ENCODE data around the gene PRDM16. TPM values are rescaled to one million over a fixed set of nuclear protein-coding genes. Genes with fewer than 3 reads are reported as not detected.
"Not testable (repeated sequence)": the region's sequence is repeated elsewhere in the genome, so short reads cannot be mapped to it uniquely, and the experiment has no call there.

The PRDM16 gene
- total RNA-seq, 2 donors from 2014 or later = not detected

DNA sequence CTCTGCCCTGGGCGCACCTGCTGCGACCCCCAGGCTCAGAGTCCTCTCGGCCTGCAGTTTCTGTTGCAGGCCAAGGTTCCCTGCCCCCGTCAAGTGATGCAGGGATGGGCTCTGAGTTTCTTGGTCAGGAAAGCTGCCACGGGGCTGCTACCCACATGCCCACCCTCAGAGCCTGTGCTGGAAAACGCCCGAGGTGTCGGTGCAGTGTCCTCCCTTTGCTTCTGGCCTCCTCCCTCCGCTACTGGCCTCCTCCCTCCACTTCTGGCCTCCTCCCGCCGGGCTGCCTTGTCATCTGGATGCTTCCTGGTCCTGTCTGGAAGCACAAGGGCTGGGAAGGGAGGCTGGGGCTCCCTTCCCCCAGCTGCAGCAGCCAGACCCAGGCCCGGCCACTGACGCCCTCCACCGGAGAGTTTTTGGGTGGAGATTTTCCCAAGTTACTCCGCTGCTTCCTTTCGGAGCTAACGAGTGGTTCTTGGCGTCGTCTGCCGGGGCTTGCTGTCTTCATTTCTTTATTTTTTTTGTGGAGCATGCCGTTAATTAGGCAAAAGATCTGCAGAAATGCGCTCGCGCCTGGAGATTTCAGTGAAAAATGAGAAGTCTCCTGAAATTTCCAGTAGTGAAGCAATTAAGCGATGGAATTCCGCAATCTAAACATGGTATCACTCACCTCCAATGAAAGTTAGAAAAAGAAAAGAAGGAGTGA is 17.4 kb downstream of the PRDM16 start:
- Mint-ChIP-seq H3K27me3 (no peaks in the 10 kb centered on the region), H3K4me3 (no peak overlapping the region), H3K27ac (no peak overlapping the region), H3K4me1 (no peaks in the 10 kb centered on the region), H3K9me3 (no peaks in the 10 kb centered on the region), H3K36me3 (ENCODE audit: low read depth) (no peaks in the 10 kb centered on the region)
- no peak for ATAC-seq (replicated peaks)

DNA sequence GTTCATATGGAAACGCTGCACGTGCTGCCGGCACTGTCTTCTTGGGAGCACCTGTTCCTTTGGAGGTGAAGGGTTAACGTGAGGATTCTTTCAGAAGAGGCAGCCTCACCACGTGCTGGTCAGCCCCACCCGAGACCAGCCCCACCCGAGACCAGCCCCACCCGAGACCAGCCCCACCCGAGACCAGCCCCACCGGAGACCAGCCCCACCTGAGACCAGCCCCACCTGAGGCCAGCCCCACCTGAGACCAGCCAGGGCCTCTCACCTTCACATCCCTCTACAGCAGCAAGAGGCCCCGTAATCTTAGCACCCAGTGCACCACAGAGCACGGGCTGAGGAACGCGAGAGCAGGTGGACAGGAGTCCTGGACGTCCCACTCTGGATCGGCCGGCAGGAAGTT is 18.0 kb downstream of the PRDM16 start:
- H3K27ac Mint-ChIP-seq = no peak overlapping the region
- ATAC-seq (replicated peaks) = no peak
- H3K27me3 Mint-ChIP-seq = no peaks in the 10 kb centered on the region
- no peaks in the 10 kb centered on the region for H3K36me3 Mint-ChIP-seq (ENCODE audit: low read depth)
- H3K4me3 Mint-ChIP-seq = no peak overlapping the region
- H3K9me3 Mint-ChIP-seq = no peaks in the 10 kb centered on the region
- no peaks in the 10 kb centered on the region for H3K4me1 Mint-ChIP-seq

DNA sequence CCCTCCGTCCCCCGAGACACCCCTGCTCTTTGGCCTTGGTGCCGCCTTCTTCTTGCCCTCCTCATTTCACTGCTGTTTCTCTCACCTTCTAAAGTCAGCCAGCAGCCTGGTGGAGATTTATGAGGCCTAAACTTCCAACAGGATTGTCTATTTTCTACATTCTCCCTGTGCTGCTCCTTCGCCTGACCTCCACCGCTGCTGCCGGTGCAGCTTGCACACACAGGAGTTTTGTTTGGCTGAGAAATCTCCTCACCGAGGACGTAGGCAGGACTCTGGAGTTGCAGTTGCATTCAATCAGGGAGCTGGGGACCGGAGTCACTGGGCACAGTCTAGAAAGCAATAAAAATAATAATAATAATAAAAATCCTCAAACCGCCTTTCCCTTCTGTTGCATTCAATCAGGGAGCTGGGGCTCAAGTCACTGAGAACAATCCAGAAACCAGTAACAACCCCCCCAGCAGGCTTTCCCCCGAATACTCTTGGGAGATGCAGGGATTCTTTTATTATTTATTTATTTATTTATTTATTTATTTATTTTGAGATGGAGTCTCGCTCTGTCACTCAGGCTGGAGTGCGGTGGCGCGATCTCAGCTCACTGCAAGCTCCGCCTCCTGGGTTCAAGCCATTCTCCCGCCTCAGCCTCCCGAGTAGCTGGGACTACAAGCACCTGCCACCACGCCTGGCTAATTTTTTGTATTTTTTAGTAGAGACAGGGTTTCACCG is 19.1 kb downstream of the PRDM16 start:
- H3K4me1 Mint-ChIP-seq; H3K27me3 Mint-ChIP-seq; ATAC-seq (replicated peaks); H3K4me3 Mint-ChIP-seq; H3K36me3 Mint-ChIP-seq (ENCODE audit: low read depth); H3K27ac Mint-ChIP-seq; H3K9me3 Mint-ChIP-seq: not testable (repeated sequence)

DNA sequence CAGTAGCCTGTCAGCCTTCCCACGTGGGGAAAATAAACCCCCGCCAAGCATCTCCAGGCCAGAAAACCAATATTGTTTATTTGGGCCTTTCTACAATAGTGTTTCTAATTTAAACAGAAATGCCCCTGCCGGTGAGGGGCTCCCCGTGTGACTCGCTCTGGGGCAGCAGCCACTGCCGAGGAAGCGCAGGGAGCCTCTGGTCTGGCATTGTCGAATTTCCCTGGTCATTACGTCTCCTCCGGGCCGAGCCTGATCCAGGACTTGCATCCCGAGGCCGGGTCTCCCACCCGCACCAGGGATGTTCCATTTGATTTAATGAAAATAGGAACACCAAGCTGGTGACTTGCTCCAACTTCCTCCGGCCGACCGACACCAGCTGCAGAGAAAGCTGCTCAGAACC is 20.5 kb downstream of the PRDM16 start:
- Mint-ChIP-seq H3K4me1 (no peaks in the 10 kb centered on the region), H3K9me3 (no peaks in the 10 kb centered on the region), H3K27me3 (peaks cover 4% of the 10 kb centered on the region), H3K27ac (no peak overlapping the region), H3K36me3 (ENCODE audit: low read depth) (no peaks in the 10 kb centered on the region), H3K4me3 (no peak overlapping the region)
- ATAC-seq (replicated peaks) = no peak

DNA sequence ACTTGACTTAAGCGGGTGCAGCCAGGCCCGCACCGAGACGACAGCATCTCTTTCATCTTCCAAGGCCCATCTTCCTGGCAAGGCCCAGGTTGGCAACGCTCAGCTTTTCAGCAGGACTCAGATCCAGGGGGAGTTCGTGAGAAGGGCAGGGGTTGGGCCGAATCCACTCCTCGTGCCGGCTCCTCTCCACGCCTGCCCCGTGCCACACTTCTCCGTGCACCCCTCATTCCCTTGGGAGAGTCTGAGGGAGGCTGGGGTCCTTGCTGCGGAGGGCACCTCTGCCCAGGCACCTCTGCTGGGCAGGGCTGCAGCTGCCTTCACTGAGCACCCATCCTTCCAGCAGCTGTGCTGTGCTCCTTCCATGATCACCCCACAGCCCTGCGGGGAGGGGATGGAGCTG is 22.3 kb downstream of the PRDM16 start:
- no peak for ATAC-seq (replicated peaks)
- Mint-ChIP-seq H3K36me3 (ENCODE audit: low read depth) (no peaks in the 10 kb centered on the region), H3K9me3 (no peaks in the 10 kb centered on the region)

DNA sequence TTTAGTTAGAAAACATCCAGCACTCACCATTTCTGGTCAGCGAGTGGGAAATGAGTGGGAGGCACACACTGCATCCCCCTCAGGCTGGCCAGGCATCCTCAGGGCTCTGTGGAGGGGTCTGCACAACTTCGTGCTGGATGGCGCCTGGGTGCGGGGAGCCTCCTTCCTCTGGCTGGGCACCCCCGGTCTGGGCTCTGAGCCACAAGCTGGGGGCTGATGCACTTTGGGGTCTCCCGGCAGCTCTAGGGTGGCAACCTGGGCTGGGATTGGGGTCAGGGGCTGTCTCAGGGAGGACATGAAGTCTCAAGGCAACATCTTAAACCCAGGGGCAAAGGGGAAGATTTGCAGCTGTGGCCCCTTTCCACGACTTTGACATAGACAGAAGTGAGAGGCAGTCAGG is 23.5 kb downstream of the PRDM16 start:
- Mint-ChIP-seq H3K9me3 (no peaks in the 10 kb centered on the region), H3K4me3 (no peak overlapping the region), H3K27ac (no peak overlapping the region), H3K4me1 (no peaks in the 10 kb centered on the region), H3K36me3 (ENCODE audit: low read depth) (no peaks in the 10 kb centered on the region), H3K27me3 (peaks cover 4% of the 10 kb centered on the region)
- no peak for ATAC-seq (replicated peaks)

More for the DNA sequence above, 22.3 kb downstream of the PRDM16 start:
- H3K4me1 Mint-ChIP-seq = no peaks in the 10 kb centered on the region
- no peak overlapping the region for H3K27ac Mint-ChIP-seq
- H3K4me3 Mint-ChIP-seq = no peak overlapping the region
- H3K27me3 Mint-ChIP-seq = peaks cover 4% of the 10 kb centered on the region

DNA sequence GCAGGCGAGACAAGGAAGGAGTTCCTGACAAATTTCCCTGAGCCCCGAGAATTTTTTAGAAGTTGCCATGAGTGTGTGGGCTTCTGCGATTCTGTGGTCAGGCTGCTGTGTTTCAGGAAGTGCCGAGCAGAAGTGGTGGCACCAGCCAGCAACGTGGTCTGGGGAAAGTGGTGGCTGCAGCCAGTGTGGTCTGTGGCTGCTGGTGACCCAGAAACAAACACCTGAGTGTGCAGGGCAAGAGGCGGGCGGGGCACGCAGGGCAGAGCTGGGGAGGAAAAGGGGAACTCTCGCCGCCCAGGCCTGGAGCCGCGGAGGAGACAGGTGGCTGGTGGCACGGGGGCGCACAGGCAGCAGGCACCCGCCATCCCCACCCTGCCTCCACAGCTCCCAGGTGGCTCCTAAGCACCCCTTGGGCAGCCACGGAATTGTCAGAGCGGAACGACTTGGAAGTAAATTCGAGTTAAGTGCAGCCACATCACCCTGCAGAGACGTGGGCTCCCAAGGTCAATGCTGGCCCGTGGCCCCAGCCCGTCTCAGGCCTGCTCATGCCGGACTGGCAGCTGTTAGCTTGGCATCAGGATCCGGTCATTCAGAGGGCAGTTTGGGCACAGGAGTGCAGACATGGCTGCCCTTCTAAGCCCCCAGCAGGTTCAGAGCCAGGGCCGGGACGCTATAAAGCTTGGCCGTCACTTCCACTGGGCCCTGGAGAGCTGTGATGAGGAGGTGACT is 25.1 kb downstream of the PRDM16 start:
- Mint-ChIP-seq H3K4me1 (no peaks in the 10 kb centered on the region), H3K9me3 (no peaks in the 10 kb centered on the region), H3K27me3 (peaks cover 4% of the 10 kb centered on the region), H3K36me3 (ENCODE audit: low read depth) (no peaks in the 10 kb centered on the region), H3K4me3 (no peak overlapping the region), H3K27ac (no peak overlapping the region)
- no peak for ATAC-seq (replicated peaks)

DNA sequence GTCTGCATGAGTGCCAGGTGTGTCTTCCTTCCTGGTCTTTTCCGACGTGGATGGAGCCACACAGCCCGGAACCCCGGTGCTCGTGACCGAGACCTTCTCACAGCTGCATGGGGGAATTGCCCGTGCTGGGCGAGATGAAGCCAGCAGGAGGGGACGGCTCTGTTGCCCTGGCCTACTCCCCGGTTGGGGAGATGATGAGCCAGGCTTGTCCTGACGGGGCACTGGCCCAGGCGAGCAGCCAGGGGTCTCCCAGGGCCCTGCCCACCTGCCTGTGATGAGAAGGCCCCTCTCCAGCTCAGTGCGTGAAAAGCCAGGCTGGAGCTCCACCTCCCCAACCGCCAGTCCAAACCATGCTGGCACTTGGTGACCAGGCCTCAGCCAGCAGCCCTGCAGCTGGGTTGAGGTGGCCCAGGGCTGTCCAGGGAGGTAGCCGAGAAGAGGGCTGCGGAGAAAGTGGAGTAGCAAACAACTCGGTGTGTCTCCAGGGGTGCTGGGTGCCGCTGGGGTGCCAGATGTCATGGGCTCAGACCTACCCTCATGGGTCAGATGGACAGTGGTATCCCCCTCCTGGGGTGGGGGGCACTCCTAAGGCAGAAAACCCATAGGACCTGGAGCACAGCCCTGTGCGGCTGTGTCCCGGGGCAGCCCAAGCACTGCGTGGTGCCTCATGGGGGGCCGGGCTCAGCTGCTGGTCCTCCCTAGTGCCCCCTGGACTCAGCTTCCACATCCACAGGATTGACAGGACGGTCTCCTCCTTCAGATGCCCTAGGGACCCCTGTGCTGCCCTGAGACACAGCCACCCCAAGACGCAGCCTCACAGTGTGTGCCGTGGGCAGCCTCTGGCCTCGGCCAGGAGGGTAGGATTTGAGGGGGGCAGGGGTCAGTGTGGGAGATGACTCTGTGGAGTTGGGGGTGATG is 26.1 kb downstream of the PRDM16 start:
- no peak overlapping the region for H3K4me3 Mint-ChIP-seq
- no peak for ATAC-seq (replicated peaks)
- H3K27me3 Mint-ChIP-seq = peaks cover 4% of the 10 kb centered on the region
- H3K4me1 Mint-ChIP-seq = no peaks in the 10 kb centered on the region
- no peak overlapping the region for H3K27ac Mint-ChIP-seq
- H3K36me3 Mint-ChIP-seq (ENCODE audit: low read depth) = no peaks in the 10 kb centered on the region
- H3K9me3 Mint-ChIP-seq = no peaks in the 10 kb centered on the region

DNA sequence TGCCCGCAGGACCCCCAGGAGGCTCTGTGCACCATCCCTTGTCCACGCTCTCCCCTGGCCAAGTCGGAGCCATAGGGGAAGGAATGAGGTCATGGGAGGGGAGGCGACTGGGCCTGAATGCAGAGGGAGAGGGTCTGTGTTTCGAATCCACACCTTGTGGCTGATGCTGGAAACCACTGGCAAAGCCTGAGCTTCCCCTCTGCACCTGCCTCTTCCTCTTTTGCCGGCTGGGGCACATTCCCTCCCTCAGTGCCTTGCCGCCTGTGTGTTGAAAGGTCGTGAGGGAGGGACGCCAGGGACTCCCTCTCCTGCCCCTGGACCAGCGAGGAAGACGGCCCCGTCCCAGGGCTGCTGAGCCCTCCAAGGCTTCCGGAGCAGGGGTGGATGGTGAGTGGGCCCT is 27.3 kb downstream of the PRDM16 start:
- no peaks in the 10 kb centered on the region for H3K4me1 Mint-ChIP-seq
- no peaks in the 10 kb centered on the region for H3K9me3 Mint-ChIP-seq
- peaks cover 4% of the 10 kb centered on the region for H3K27me3 Mint-ChIP-seq
- no peak overlapping the region for H3K27ac Mint-ChIP-seq
- ATAC-seq (replicated peaks) = no peak
- no peaks in the 10 kb centered on the region for H3K36me3 Mint-ChIP-seq (ENCODE audit: low read depth)
- no peak overlapping the region for H3K4me3 Mint-ChIP-seq

DNA sequence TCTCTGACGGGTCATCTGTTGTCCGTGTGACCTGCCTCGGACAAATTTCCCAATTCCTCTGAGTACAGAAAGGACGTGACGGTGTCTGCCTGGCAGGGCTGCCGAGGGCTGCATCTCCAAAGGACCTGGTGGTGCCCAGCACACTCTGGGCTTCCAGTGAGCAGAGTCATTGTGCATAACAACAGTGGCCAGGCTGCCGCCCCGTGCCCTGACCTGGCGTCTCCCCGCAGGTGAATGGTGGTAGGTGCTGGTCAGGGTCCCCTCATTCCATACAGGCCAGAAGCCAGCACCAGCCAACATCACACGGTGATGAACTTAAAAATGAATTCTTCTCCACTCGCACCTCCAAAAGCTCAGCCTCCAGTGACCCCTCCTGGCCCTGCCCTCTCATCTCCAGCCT is 28.2 kb downstream of the PRDM16 start:
- Mint-ChIP-seq H3K27me3 (peaks cover 4% of the 10 kb centered on the region), H3K4me3 (no peak overlapping the region), H3K4me1 (no peaks in the 10 kb centered on the region), H3K9me3 (no peaks in the 10 kb centered on the region), H3K27ac (no peak overlapping the region), H3K36me3 (ENCODE audit: low read depth) (no peaks in the 10 kb centered on the region)
- no peak for ATAC-seq (replicated peaks)

DNA sequence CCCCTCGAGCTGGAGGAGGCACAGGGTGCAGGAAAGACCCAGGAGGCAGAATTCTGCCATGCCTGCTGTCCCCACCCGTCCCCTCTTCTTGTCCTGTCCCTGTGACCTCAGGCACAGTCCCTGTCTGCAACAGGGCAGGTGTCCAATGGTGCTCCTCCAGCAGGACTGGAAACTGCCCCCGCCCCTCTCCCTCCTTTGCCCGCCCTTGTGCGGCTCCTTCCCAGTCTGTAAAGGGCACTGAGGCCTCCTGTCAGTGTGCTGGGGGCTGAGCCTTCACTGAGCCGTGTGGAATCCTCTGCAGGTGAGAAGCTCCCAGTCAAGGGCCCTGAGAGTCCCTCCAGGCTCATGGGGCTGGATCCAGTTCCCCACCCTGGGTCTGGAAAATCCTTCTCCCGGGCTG is 28.9 kb downstream of the PRDM16 start:
- ATAC-seq (replicated peaks) = no peak
- Mint-ChIP-seq H3K4me1 (no peaks in the 10 kb centered on the region), H3K27ac (no peak overlapping the region), H3K4me3 (no peak overlapping the region), H3K27me3 (peaks cover 4% of the 10 kb centered on the region), H3K36me3 (ENCODE audit: low read depth) (no peaks in the 10 kb centered on the region), H3K9me3 (no peaks in the 10 kb centered on the region)

DNA sequence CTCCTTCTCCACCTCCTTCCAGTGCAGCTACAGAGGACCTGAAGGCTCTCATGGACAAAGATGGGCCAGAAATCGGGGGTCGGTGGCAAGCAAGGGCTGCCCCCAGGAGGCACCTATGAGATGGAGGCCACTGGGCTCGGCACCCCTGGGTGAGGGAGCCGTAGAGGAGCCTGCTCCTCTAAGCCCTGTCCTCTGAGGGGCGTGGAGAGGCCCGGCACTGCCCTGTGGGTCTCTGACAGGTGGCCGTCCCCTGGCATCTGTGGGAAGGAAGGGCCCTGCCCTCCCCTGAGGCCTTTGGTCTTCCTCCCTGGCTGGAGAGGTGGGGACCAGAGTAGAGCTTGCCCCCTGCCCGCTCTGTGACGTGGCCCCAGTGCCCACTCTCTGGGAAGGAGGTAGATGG is 30.9 kb downstream of the PRDM16 start:
- no peaks in the 10 kb centered on the region for H3K4me1 Mint-ChIP-seq
- no peaks in the 10 kb centered on the region for H3K36me3 Mint-ChIP-seq (ENCODE audit: low read depth)
- no peak overlapping the region for H3K27ac Mint-ChIP-seq
- no peak for ATAC-seq (replicated peaks)
- H3K27me3 Mint-ChIP-seq = no peaks in the 10 kb centered on the region
- no peaks in the 10 kb centered on the region for H3K9me3 Mint-ChIP-seq
- H3K4me3 Mint-ChIP-seq = no peak overlapping the region

DNA sequence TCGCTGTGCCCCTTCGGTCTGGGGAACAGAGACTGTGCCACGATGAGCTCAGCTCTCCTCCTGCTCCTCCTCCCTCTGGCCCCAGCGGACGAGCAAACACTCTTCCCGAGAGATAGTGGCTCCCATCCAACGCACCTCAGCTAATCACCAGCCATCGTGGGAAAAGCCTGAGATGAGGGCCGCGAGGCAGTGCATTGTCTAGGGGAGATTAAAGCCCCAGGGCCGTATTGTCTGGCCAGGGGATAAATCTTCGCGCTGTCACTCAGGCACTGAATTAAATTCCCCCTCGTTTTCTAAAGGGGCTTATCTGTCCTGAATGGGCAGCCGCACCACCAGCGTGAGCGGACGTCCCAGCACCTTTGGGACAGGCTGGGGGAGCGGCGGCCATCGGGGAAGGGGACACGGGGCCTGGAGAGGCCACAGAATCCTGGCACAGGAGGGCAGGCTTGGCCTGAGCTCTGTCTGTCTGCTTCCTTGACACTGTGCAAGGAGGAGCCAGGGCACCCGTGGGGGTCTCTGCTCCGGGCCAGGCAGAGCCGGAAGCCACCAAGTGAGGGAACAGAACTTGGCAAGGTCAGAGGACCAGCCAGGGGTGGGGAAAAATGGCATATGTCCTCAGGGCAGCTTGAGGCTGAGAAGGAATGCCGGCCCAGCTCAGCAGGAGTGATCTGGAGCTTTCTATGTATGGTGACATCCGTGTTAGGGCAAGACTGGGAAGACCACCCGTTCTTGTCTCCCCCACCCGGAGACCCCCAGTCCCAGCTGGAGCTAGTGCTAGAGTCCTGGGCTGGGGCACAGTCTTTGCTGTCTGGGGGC is 32.3 kb downstream of the PRDM16 start:
- Mint-ChIP-seq H3K4me3 (no peak overlapping the region), H3K9me3 (no peaks in the 10 kb centered on the region), H3K27me3 (no peaks in the 10 kb centered on the region), H3K36me3 (ENCODE audit: low read depth) (no peaks in the 10 kb centered on the region), H3K4me1 (no peaks in the 10 kb centered on the region), H3K27ac (no peak overlapping the region)
- ATAC-seq (replicated peaks) = no peak

Data from activated T-helper 17 cell treated with anti-CD3 and anti-CD28 coated beads, Interleukin-2, amount 50 U/mL, for 72 hours (primary cell).